Thymus (tissue), 11 donors: Measurements from ENCODE around the gene FN1. TPM values are rescaled to one million over a fixed set of nuclear protein-coding genes. Genes with fewer than 3 reads are reported as not detected.

ENCODE experiments used
- DNase-seq, 9 donors: peaks; one replicate each; pipeline ENCODE4 v3.0.0-alpha.2; 2013; ENCODE audit warnings: low spot score in 9 of 9, low read depth in 6 of 9, missing footprints in 1 of 9
- H3K27ac ChIP-seq, 2 donors: one replicate each; pipeline ENCODE4 v1.5.1; 2013; ENCODE audit warnings: control low read depth in 1 of 2, low read depth in 1 of 2, low read length in 1 of 2, mild to moderate bottlenecking in 1 of 2, moderate library complexity in 1 of 2
- H3K27me3 ChIP-seq, 2 donors: one replicate each; pipeline ENCODE4 v1.5.1; 2013; ENCODE audit warnings: low read length in 1 of 2; ENCODE audit not compliant: control insufficient read depth in 2 of 2, insufficient read depth in 1 of 2
- H3K36me3 ChIP-seq, 2 donors: one replicate each; pipeline ENCODE4 v1.5.1; 2013; ENCODE audit warnings: low read length in 1 of 2, mild to moderate bottlenecking in 1 of 2, moderate library complexity in 1 of 2; ENCODE audit not compliant: control insufficient read depth in 2 of 2, insufficient read depth in 2 of 2
- H3K4me1 ChIP-seq, 2 donors: one replicate each; pipeline ENCODE4 v1.5.1; 2013; ENCODE audit warnings: low read length in 2 of 2; ENCODE audit not compliant: control insufficient read depth in 2 of 2, insufficient read depth in 2 of 2
- H3K4me3 ChIP-seq, 2 donors: one replicate each; pipeline ENCODE4 v1.5.1; 2013; ENCODE audit warnings: low read length in 2 of 2, control low read depth in 1 of 2, mild to moderate bottlenecking in 1 of 2
- H3K9me3 ChIP-seq, 2 donors: one replicate each; pipeline ENCODE4 v1.5.1; 2013; ENCODE audit warnings: low read length in 1 of 2, mild to moderate bottlenecking in 1 of 2; ENCODE audit not compliant: control insufficient read depth in 2 of 2, insufficient read depth in 1 of 2
- WGBS: extraction: QIAGEN DNeasy Blood & Tissue Kit; methylation state at CpG from one replicate; pipeline ENCODE4 v1.1.7; 2013; 5-methylcytosine and 5-hydroxymethylcytosine counted together
- polyA plus RNA-seq: library from polyadenylated mRNA; stranded (reverse); fragments of 200-250 nt; gene quantifications from one replicate; pipeline ENCODE4 v1.2.3, GENCODE V29; 2013
- total RNA-seq: library from RNA; stranded (reverse); fragments of 120-200 nt; gene quantifications from one replicate; pipeline ENCODE4 v1.2.4, GENCODE V29; 2013
- donor health status: healthy.

The FN1 gene
- total and polyA plus RNA-seq, 2 donors: 222 to 439 TPM

GRCh38 chr2:215367662-215368492, 68.0 kb downstream of the FN1 start:
- H3K4me1 ChIP-seq: no peaks in the 10 kb centered on the region
- WGBS: 97% methylated on average over 11 of the region's 11 CpGs
- no peaks in the 10 kb centered on the region for H3K9me3 ChIP-seq
- H3K27ac ChIP-seq: no peak overlapping the region
- H3K27me3 ChIP-seq: no peaks in the 10 kb centered on the region
- no peak overlapping the region for H3K4me3 ChIP-seq
- peaks cover 0 to 15% of the 10 kb centered on the region in 2 donors for H3K36me3 ChIP-seq
- no peak for DNase-seq

- 99% methylated on average over 4 of the region's 4 CpGs for WGBS
- peaks cover 0 to 15% of the 10 kb centered on the region in 2 donors for H3K36me3 ChIP-seq
- DNase-seq: no peak
Observed at GRCh38 chr2:215366440-215367032, 69.3 kb downstream of the FN1 start.

GRCh38 chr2:215365184-215365658, 70.6 kb downstream of the FN1 start:
- Histone ChIP-seq H3K27ac (no peak overlapping the region), H3K36me3 (peaks cover 0 to 18% of the 10 kb centered on the region in 2 donors)
- WGBS: 96% methylated on average over 4 of the region's 4 CpGs

More at GRCh38 chr2:215366440-215367032, 69.3 kb downstream of the FN1 start:
- no peaks in the 10 kb centered on the region for H3K9me3 ChIP-seq
- no peaks in the 10 kb centered on the region for H3K27me3 ChIP-seq
- H3K4me1 ChIP-seq: no peaks in the 10 kb centered on the region
- no peak overlapping the region for H3K27ac ChIP-seq
- no peak overlapping the region for H3K4me3 ChIP-seq

GRCh38 chr2:215364157-215365155, 71.4 kb downstream of the FN1 start:
- Histone ChIP-seq H3K4me1 (no peaks in the 10 kb centered on the region), H3K27me3 (no peaks in the 10 kb centered on the region), H3K36me3 (peaks cover 0 to 18% of the 10 kb centered on the region in 2 donors), H3K27ac (no peak overlapping the region), H3K9me3 (no peaks in the 10 kb centered on the region), H3K4me3 (no peak overlapping the region)
- 97% methylated on average over 10 of the region's 10 CpGs for WGBS
- DNase-seq: no peak

More at GRCh38 chr2:215365184-215365658, 70.6 kb downstream of the FN1 start:
- no peak overlapping the region for H3K4me3 ChIP-seq
- H3K4me1 ChIP-seq: no peaks in the 10 kb centered on the region
- no peak for DNase-seq
- no peaks in the 10 kb centered on the region for H3K9me3 ChIP-seq
- no peaks in the 10 kb centered on the region for H3K27me3 ChIP-seq

- H3K9me3 ChIP-seq: no peaks in the 10 kb centered on the region
- DNase-seq: no peak
- H3K4me1 ChIP-seq: no peaks in the 10 kb centered on the region
- no peaks in the 10 kb centered on the region for H3K27me3 ChIP-seq
- no peak overlapping the region for H3K27ac ChIP-seq
- H3K4me3 ChIP-seq: no peak overlapping the region
- 96% methylated on average over 2 of the region's 2 CpGs for WGBS
- H3K36me3 ChIP-seq: peaks cover 0 to 20% of the 10 kb centered on the region in 2 donors
Observed at GRCh38 chr2:215363461-215364156, 72.3 kb downstream of the FN1 start.

GRCh38 chr2:215363039-215363438, 72.8 kb downstream of the FN1 start:
- no peaks in the 10 kb centered on the region for H3K4me1 ChIP-seq
- WGBS: 95% methylated on average over 2 of the region's 2 CpGs
- no peaks in the 10 kb centered on the region for H3K27me3 ChIP-seq
- H3K27ac ChIP-seq: no peak overlapping the region
- H3K36me3 ChIP-seq: peaks cover 0 to 20% of the 10 kb centered on the region in 2 donors
- H3K4me3 ChIP-seq: no peak overlapping the region
- DNase-seq: no peak
- no peaks in the 10 kb centered on the region for H3K9me3 ChIP-seq

GRCh38 chr2:215362562-215362904, 73.3 kb downstream of the FN1 start:
- 98% methylated on average over 8 of the region's 8 CpGs for WGBS
- no peak for DNase-seq

GRCh38 chr2:215361876-215362561, 73.8 kb downstream of the FN1 start:
- Histone ChIP-seq H3K36me3 (peaks cover 0 to 20% of the 10 kb centered on the region in 2 donors), H3K27me3 (no peaks in the 10 kb centered on the region), H3K27ac (no peak overlapping the region), H3K4me3 (no peak overlapping the region), H3K9me3 (no peaks in the 10 kb centered on the region), H3K4me1 (no peaks in the 10 kb centered on the region)
- WGBS: 90% methylated on average over 6 of the region's 6 CpGs
- DNase-seq: no peak

More at GRCh38 chr2:215362562-215362904, 73.3 kb downstream of the FN1 start:
- peaks cover 0 to 20% of the 10 kb centered on the region in 2 donors for H3K36me3 ChIP-seq
- no peaks in the 10 kb centered on the region for H3K27me3 ChIP-seq
- H3K4me1 ChIP-seq: no peaks in the 10 kb centered on the region
- H3K9me3 ChIP-seq: no peaks in the 10 kb centered on the region
- H3K4me3 ChIP-seq: no peak overlapping the region
- H3K27ac ChIP-seq: no peak overlapping the region
